Measurements from ENCODE around the gene BTRC.
A peak's percentile ranks its signal among the peaks of the same experiment; 100 is the strongest.
"Not testable (repeated sequence)": the region's sequence is repeated elsewhere in the genome, so short reads cannot be mapped to it uniquely, and the experiment has no call there.

BTRC gene

GRCh38 chr10:101337836-101338235, 16.1 kb upstream of the BTRC start:
- Histone ChIP-seq H3K27me3 (no peaks in the 10 kb centered on the region), H3K27ac (no peak overlapping the region), H3K9me3 (replicated peaks in 1 of 11) (no peaks in the 10 kb centered on the region), H3K4me3 (no peak overlapping the region), H3K4me2 (no peak overlapping the region), H3K36me3 (no peaks in the 10 kb centered on the region), H4K20me1 (no peaks in the 10 kb centered on the region), H3K4me1 (no peaks in the 10 kb centered on the region), H3K9ac (no peak overlapping the region)
- no peak for TF ChIP-seq Cebpa-rat (IDR thresholded peaks at IDR 0.05)

GRCh38 chr10:101341438-101341837, 12.5 kb upstream of the BTRC start:
- H3K9ac ChIP-seq = no peak overlapping the region
- no peak overlapping the region for H3K4me2 ChIP-seq
- no peak overlapping the region for H3K4me3 ChIP-seq
- H4K20me1 ChIP-seq = no peaks in the 10 kb centered on the region
- H3K9me3 ChIP-seq (replicated peaks in 1 of 11) = no peaks in the 10 kb centered on the region
- H3K4me1 ChIP-seq = no peaks in the 10 kb centered on the region
- H3K27ac ChIP-seq = no peak overlapping the region
- no peaks in the 10 kb centered on the region for H3K36me3 ChIP-seq
- TF ChIP-seq Cebpa-rat (IDR thresholded peaks at IDR 0.05) = no peak
- H3K27me3 ChIP-seq = no peaks in the 10 kb centered on the region

- no peak for TF ChIP-seq Cebpa-rat (IDR thresholded peaks at IDR 0.05)
Observed at GRCh38 chr10:101346177-101346576, 7.8 kb upstream of the BTRC start.

DNA sequence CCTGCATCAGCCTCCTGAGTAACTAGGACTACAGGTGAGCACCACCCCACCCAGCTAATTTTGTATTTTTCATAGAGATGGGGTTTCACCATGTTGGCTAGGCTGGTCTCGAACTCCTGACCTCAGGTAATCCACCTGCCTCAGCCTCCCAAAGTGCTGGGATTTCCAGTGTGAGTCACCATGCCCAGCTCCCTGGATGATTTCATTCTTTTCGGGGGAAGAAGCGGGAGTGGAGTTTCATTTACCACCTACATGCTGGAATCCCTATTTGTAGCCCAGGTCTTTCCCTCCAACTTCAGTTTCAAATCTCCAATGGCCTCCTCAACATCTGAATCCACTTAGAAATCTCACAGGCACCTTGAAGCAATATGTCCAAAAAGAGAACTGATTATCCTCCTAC, 2.9 kb upstream of the BTRC start:
- Histone ChIP-seq H3K27me3 (no peaks in the 10 kb centered on the region), H3K36me3 (no peaks in the 10 kb centered on the region), H3K27ac (no peak overlapping the region), H4K20me1 (peaks cover 0 to 16% (median 0%) of the 10 kb centered on the region in 11 experiments; a peak in 7 of 22 replicates), H3K9ac (no peak overlapping the region), H3K9me3 (replicated peaks in 1 of 11) (no peaks in the 10 kb centered on the region), H3K4me3 (no peak overlapping the region), H3K4me2 (no peak overlapping the region), H3K4me1 (peaks cover 12 to 18% (median 15%) of the 10 kb centered on the region in 10 experiments)
- TF ChIP-seq Cebpa-rat (IDR thresholded peaks at IDR 0.05) = no peak

More at GRCh38 chr10:101346177-101346576, 7.8 kb upstream of the BTRC start:
- H3K27me3 ChIP-seq = no peaks in the 10 kb centered on the region
- no peak overlapping the region for H3K4me3 ChIP-seq
- no peaks in the 10 kb centered on the region for H3K4me1 ChIP-seq
- no peaks in the 10 kb centered on the region for H3K9me3 ChIP-seq (replicated peaks in 1 of 11)
- H3K36me3 ChIP-seq = no peaks in the 10 kb centered on the region
- no peak overlapping the region for H3K27ac ChIP-seq
- no peaks in the 10 kb centered on the region for H4K20me1 ChIP-seq
- no peak overlapping the region for H3K9ac ChIP-seq
- no peak overlapping the region for H3K4me2 ChIP-seq

DNA sequence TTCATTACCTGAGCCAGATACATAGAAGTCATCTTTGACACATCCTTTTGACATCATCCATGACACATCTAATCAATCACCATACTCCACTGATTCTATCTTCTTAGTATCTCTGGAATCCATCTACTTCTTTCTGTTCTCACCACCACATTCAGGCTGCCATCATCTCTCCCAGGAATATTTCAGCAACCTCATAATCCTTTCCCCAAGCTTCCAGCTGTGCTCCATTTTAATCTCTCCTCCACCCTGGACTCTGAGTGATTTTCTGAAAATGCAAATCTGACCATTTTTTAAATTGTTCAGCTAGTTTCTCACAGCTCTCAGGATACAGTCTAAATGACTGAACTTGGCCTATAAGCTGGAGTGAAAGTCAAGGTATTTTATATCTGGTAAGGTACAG, 2.5 kb upstream of the BTRC start:
- Histone ChIP-seq H3K9me3 (replicated peaks in 1 of 11) (no peaks in the 10 kb centered on the region), H3K27me3 (no peaks in the 10 kb centered on the region), H3K27ac (no peak overlapping the region), H3K9ac (no peak overlapping the region), H3K4me3 (no peak overlapping the region), H4K20me1 (peaks cover 0 to 20% (median 0%) of the 10 kb centered on the region in 11 experiments; a peak in 7 of 22 replicates), H3K4me1 (peaks cover 15 to 19% (median 15%) of the 10 kb centered on the region in 10 experiments), H3K4me2 (no peak overlapping the region), H3K36me3 (peaks cover 0 to 2% (median 0%) of the 10 kb centered on the region in 11 experiments; a peak in 2 of 22 replicates)
- TF ChIP-seq Cebpa-rat (IDR thresholded peaks at IDR 0.05) = no peak

GRCh38 chr10:101352857-101353256, 1.1 kb upstream of the BTRC start:
- not testable (repeated sequence) for H3K9me3 ChIP-seq (replicated peaks in 1 of 11); H3K27ac ChIP-seq; H3K27me3 ChIP-seq; H3K9ac ChIP-seq; H3K36me3 ChIP-seq; H3K4me3 ChIP-seq
- peaks cover 0 to 32% (median 1%) of the 10 kb centered on the region in 11 experiments; a peak in 12 of 22 replicates for H4K20me1 ChIP-seq
- H3K4me2 ChIP-seq = peak overlapping the region in 1 of 11 experiments; percentile 83; a peak in 2 of 22 replicates
- H3K4me1 ChIP-seq = peaks cover 15 to 19% (median 15%) of the 10 kb centered on the region in 10 experiments

- peak overlapping the region; percentile 78 to 91 (median 84) for H3K9ac ChIP-seq
- peak overlapping the region; percentile 86 to 97 (median 91) for H3K4me2 ChIP-seq
- peak overlapping the region; percentile 57 to 83 (median 74) for H3K27ac ChIP-seq
- H3K36me3 ChIP-seq = peaks cover 0 to 5% (median 0%) of the 10 kb centered on the region in 11 experiments; a peak in 2 of 22 replicates
- TF ChIP-seq Cebpa-rat (IDR thresholded peaks at IDR 0.05) = no peak
- peaks cover 3 to 49% (median 13%) of the 10 kb centered on the region in 11 experiments; a peak in 14 of 22 replicates for H4K20me1 ChIP-seq
- H3K27me3 ChIP-seq = no peaks in the 10 kb centered on the region
- peaks cover 15 to 19% (median 15%) of the 10 kb centered on the region in 10 experiments for H3K4me1 ChIP-seq
- H3K9me3 ChIP-seq (replicated peaks in 1 of 11) = no peaks in the 10 kb centered on the region
- H3K4me3 ChIP-seq = peak overlapping the region; percentile 77 to 91 (median 85)
Observed at GRCh38 chr10:101354328-101355071, 535 bp downstream of the BTRC start.

GRCh38 chr10:101355072-101355706, 1.2 kb downstream of the BTRC start:
- no peak for TF ChIP-seq Cebpa-rat (IDR thresholded peaks at IDR 0.05)
- Histone ChIP-seq H3K27me3 (no peaks in the 10 kb centered on the region), H3K4me3 (peak overlapping the region; percentile 77 to 91 (median 85)), H3K9ac (peak overlapping the region; percentile 78 to 91 (median 84)), H3K4me2 (peak overlapping the region; percentile 86 to 97 (median 91)), H3K4me1 (peaks cover 15 to 19% (median 16%) of the 10 kb centered on the region in 10 experiments), H3K27ac (peak overlapping the region in 6 of 11 experiments; percentile 57 to 82 (median 74); a peak in 9 of 22 replicates), H3K9me3 (replicated peaks in 1 of 11) (no peaks in the 10 kb centered on the region), H4K20me1 (peaks cover 3 to 56% (median 13%) of the 10 kb centered on the region in 11 experiments; a peak in 15 of 22 replicates), H3K36me3 (peaks cover 0 to 5% (median 0%) of the 10 kb centered on the region in 11 experiments; a peak in 2 of 22 replicates)

DNA sequence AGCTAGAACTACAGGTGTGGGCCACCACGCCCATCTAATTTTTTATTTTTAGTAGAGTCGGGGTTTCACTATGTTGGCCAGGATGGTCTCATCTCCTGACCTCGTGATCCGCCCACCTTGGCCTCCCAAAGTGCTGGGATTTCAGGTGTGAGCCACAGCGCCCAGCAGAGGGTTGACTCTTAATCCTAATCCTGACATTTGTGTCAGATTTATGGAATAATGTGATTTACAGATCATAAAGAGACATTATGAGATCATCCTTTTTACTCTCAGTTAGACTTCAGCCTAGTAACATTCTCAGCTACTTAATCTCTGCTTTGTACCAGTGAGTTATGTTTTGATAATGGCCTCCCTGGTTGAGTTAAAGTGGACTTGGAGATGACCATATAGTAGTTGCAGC, 2.2 kb downstream of the BTRC start:
- peak overlapping the region in 4 of 11 experiments; percentile 88 to 91 (median 90); a peak in 7 of 22 replicates for H3K4me2 ChIP-seq

More for the DNA sequence above, 2.2 kb downstream of the BTRC start:
- Histone ChIP-seq H3K36me3 (peaks cover 0 to 12% (median 0%) of the 10 kb centered on the region in 11 experiments; a peak in 5 of 22 replicates), H3K4me1 (peaks cover 15 to 27% (median 23%) of the 10 kb centered on the region in 10 experiments), H3K4me3 (no peak overlapping the region), H3K27ac (no peak overlapping the region), H4K20me1 (peaks cover 9 to 65% (median 21%) of the 10 kb centered on the region in 11 experiments; a peak in 16 of 22 replicates), H3K9ac (no peak overlapping the region), H3K27me3 (no peaks in the 10 kb centered on the region), H3K9me3 (replicated peaks in 1 of 11) (no peaks in the 10 kb centered on the region)
- TF ChIP-seq Cebpa-rat (IDR thresholded peaks at IDR 0.05) = no peak

Measured in BLaER1 treated with 17β-estradiol and CSF1 and Interleukin-3, amounts not matched to agents 10 nM and 100 nM (cell line).